Dermis lymphatic vessel endothelial cell (primary cell): Measurements from ENCODE around the gene FOXP4. TPM values are rescaled to one million over a fixed set of nuclear protein-coding genes. Genes with fewer than 3 reads are reported as not detected.

Experiments
- total RNA-seq: library from RNA; depleted of rRNA; stranded (reverse); fragments of >200 nt; gene quantifications from 2 replicates; pipeline ENCODE4 v1.2.1, GENCODE V29; 2014

FOXP4 gene
- 3.8 and 3.9 TPM in 2 replicates for total RNA-seq

GRCh38 chr6:41545703-41546474 is at the start of gene FOXP4:
Gene FOXP4, plus strand, starts transcription at chr6:41546381. Its CDS starts 19,380 bp downstream, at chr6:41565761.

DNA sequence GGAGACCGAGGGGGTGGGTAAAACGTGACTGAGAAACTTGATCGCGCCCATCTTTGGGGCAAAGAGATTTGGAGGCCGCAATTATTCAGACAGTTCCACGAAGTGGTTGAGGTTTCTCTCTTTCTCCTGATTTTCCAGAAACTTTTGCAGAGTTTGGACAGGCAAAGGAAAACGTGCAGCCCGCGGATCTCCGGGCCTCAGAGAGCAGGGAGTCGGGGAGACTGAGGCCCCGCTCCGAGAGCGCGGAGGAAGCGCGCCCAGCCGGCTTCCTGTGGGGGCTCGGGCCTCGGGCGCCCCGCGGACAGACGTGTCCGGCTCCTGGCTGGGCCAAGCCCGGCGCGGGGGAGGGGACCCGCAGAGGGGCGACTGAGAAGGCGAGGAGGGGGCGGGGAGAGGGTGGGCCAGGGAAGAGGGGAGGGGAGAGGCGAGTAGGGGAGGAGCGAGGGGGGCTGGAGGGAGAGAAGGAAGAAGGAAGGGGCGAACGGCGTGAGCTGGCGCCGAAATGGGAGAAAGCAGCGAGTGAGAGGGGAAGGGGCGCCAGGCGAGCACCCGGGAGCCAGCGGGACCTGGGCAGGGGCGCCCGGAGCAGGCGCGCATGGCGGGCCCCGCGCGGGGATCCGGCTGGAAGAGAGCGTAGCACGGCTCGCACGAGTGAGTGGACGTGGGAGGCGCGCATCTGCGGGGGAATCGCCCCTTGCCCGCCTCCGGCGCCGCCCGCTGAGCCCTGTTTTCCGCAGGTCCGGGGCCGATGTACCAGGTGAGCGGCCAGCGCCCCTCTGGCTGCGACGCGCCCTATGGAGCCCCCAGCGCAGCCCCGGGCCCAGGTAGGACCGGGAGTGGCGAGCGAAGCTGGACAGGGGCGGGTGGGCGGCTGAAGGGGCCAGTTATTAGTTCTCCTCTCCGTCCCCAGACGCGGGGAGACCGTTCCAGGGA is 92.1 kb downstream of the FOXP4 start, which contains the start of gene MDFI:
TSS of gene MDFI (plus strand) at position 467 of the 933 bp plus-strand sequence. CDS start at position 749, 282 bp downstream.

Other genes with a start within 250 kb of the FOXP4 start
- not detected in 2 replicates for gene NCR2, start 210.8 kb upstream of the FOXP4 start, total RNA-seq
- 27.0 and 51.8 TPM in 2 replicates for gene MDFI, start 92.1 kb downstream of the FOXP4 start, total RNA-seq
- gene TFEB, start 189.2 kb downstream of the FOXP4 start, total RNA-seq: 7.7 and 7.8 TPM in 2 replicates
- not detected in 2 replicates for gene PGC, start 201.0 kb downstream of the FOXP4 start, total RNA-seq
- gene FRS3, start 233.5 kb downstream of the FOXP4 start, total RNA-seq: 0.76 and 0.95 TPM in 2 replicates
- gene PRICKLE4, start 234.4 kb downstream of the FOXP4 start, total RNA-seq: 6.3 and 6.9 TPM in 2 replicates
- 33.9 and 34.8 TPM in 2 replicates for gene TOMM6, start 241.3 kb downstream of the FOXP4 start, total RNA-seq